ENCODE results near the gene THAP10. TPM values are rescaled to one million over a fixed set of nuclear protein-coding genes. Genes with fewer than 3 reads are reported as not detected.

THAP10 gene
- total and polyA plus RNA-seq, 2 experiments from 2014 or later, result 2.1 to 3.0 TPM

- Histone ChIP-seq H3K27ac (no peak overlapping the region), H4K20me1 (ENCODE audit: insufficient read depth, poor library complexity, severe bottlenecking) (no peaks in the 10 kb centered on the region), H2AFZ (no peak overlapping the region), H3K9me2 (replicated peaks; ENCODE audit: insufficient read depth) (no peaks in the 10 kb centered on the region), H3K9me3 (ENCODE audit: low read depth) (no peaks in the 10 kb centered on the region), H3K4me3 (no peak overlapping the region), H3K4me1 (ENCODE audit: insufficient read depth) (no peaks in the 10 kb centered on the region), H3K27me3 (no peaks in the 10 kb centered on the region), H3K4me2 (no peak overlapping the region), H3K36me3 (replicated peaks; ENCODE audit: insufficient read depth, low read depth) (no peaks in the 10 kb centered on the region), H3K79me2 (no peaks in the 10 kb centered on the region)
- no peak for DNase-seq (ENCODE audit: low spot score)
- TF ChIP-seq EZH2 (IDR thresholded peaks at IDR 0.05; ENCODE audit: borderline replicate concordance) (no peak), CTCF (IDR thresholded peaks at IDR 0.05; ENCODE audit: poor library complexity) (no peak)
- WGBS (ENCODE audit: low lambda C conversion rate, missing lambda C conversion rate), result 88% methylated on average over 2 of the region's 2 CpGs
Observed at GRCh38 chr15:70923311-70924080, 31.3 kb upstream of the THAP10 start.

- H3K9me2 ChIP-seq (replicated peaks; ENCODE audit: insufficient read depth), result no peaks in the 10 kb centered on the region
- no peak overlapping the region for H3K27ac ChIP-seq
- H3K36me3 ChIP-seq (replicated peaks; ENCODE audit: insufficient read depth, low read depth), result no peaks in the 10 kb centered on the region
- no peak overlapping the region for H3K4me2 ChIP-seq
- H4K20me1 ChIP-seq (ENCODE audit: insufficient read depth, poor library complexity, severe bottlenecking), result no peaks in the 10 kb centered on the region
- H3K79me2 ChIP-seq, result no peaks in the 10 kb centered on the region
- DNase-seq (ENCODE audit: low spot score), result no peak
- WGBS (ENCODE audit: low lambda C conversion rate, missing lambda C conversion rate), result 93% methylated on average over 2 of the region's 2 CpGs
- H3K4me3 ChIP-seq, result no peak overlapping the region
- H3K27me3 ChIP-seq, result no peaks in the 10 kb centered on the region
- no peak overlapping the region for H2AFZ ChIP-seq
- no peaks in the 10 kb centered on the region for H3K4me1 ChIP-seq (ENCODE audit: insufficient read depth)
- H3K9me3 ChIP-seq (ENCODE audit: low read depth), result no peaks in the 10 kb centered on the region
- TF ChIP-seq EZH2phosphoT487 (IDR thresholded peaks at IDR 0.05; ENCODE audit: low read depth, severe bottlenecking, unreplicated experiment) (no peak), CTCF (IDR thresholded peaks at IDR 0.05; ENCODE audit: poor library complexity) (no peak), EZH2 (IDR thresholded peaks at IDR 0.05; ENCODE audit: borderline replicate concordance) (no peak)
Observed at GRCh38 chr15:70922119-70922518, 29.9 kb upstream of the THAP10 start.

- TF ChIP-seq CTCF (IDR thresholded peaks at IDR 0.05; ENCODE audit: poor library complexity) (no peak), EZH2 (IDR thresholded peaks at IDR 0.05; ENCODE audit: borderline replicate concordance) (no peak), EZH2phosphoT487 (IDR thresholded peaks at IDR 0.05; ENCODE audit: low read depth, severe bottlenecking, unreplicated experiment) (no peak)
- H3K27ac ChIP-seq, result no peak overlapping the region
- no peaks in the 10 kb centered on the region for H3K4me1 ChIP-seq (ENCODE audit: insufficient read depth)
Observed at GRCh38 chr15:70920981-70921696, 28.9 kb upstream of the THAP10 start.

More at GRCh38 chr15:70920981-70921696, 28.9 kb upstream of the THAP10 start:
- Histone ChIP-seq H3K79me2 (no peaks in the 10 kb centered on the region), H3K4me2 (no peak overlapping the region), H3K36me3 (replicated peaks; ENCODE audit: insufficient read depth, low read depth) (no peaks in the 10 kb centered on the region), H2AFZ (no peak overlapping the region), H4K20me1 (ENCODE audit: insufficient read depth, poor library complexity, severe bottlenecking) (no peaks in the 10 kb centered on the region), H3K9me3 (ENCODE audit: low read depth) (no peaks in the 10 kb centered on the region), H3K27me3 (no peaks in the 10 kb centered on the region), H3K9me2 (replicated peaks; ENCODE audit: insufficient read depth) (no peaks in the 10 kb centered on the region), H3K4me3 (no peak overlapping the region)
- WGBS (ENCODE audit: low lambda C conversion rate, missing lambda C conversion rate), result 63% methylated on average over 1 of the region's 1 CpG
- no peak for DNase-seq (ENCODE audit: low spot score)
